ENCODE measurements around the gene CEP152. TPM values are rescaled to one million over a fixed set of nuclear protein-coding genes. Genes with fewer than 3 reads are reported as not detected.

Gene CEP152
- total RNA-seq, 1 donor from 2014 or later: 4.2 TPM

DNA sequence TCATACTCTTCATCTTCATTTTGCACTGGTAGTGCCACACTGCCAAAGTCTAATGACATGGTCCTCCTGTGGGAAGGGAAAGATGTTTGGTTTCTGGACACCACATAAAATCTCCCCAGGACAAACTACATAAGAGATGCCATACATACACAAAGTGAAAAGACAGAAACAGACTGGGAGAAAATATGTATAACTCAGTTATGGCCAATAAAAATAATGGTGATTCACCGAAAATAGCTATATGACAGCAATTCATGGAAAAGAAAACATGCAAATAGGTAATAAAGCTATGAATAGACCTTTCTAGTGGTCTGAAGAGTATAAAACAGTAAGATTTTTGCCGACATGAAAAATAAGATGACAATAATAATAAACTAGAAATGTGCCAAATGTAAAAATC is 5.3 kb downstream of the CEP152 start:
- Histone ChIP-seq H3K27me3 (ENCODE audit: insufficient read depth, low read length) (no peaks in the 10 kb centered on the region), H3K9ac (ENCODE audit: low read length) (no peak overlapping the region), H2AFZ (ENCODE audit: low read depth, low read length) (no peak overlapping the region), H3K4me3 (ENCODE audit: insufficient read depth, low read depth, low read length) (no peak overlapping the region), H3K36me3 (ENCODE audit: insufficient read depth, low read length) (no peaks in the 10 kb centered on the region), H4K20me1 (ENCODE audit: insufficient read depth, low read length) (no peaks in the 10 kb centered on the region), H3K4me2 (ENCODE audit: low read length) (peak overlapping the region; percentile 25), H3K9me3 (ENCODE audit: insufficient read depth, low read depth, low read length) (no peaks in the 10 kb centered on the region), H3K27ac (ENCODE audit: low read depth, low read length) (no peak overlapping the region), H3K79me2 (ENCODE audit: insufficient read depth, low read length) (peaks cover 38% of the 10 kb centered on the region), H3K4me1 (ENCODE audit: insufficient read depth, low read length) (peaks cover 17% of the 10 kb centered on the region)
- TF ChIP-seq, protein P1, sequence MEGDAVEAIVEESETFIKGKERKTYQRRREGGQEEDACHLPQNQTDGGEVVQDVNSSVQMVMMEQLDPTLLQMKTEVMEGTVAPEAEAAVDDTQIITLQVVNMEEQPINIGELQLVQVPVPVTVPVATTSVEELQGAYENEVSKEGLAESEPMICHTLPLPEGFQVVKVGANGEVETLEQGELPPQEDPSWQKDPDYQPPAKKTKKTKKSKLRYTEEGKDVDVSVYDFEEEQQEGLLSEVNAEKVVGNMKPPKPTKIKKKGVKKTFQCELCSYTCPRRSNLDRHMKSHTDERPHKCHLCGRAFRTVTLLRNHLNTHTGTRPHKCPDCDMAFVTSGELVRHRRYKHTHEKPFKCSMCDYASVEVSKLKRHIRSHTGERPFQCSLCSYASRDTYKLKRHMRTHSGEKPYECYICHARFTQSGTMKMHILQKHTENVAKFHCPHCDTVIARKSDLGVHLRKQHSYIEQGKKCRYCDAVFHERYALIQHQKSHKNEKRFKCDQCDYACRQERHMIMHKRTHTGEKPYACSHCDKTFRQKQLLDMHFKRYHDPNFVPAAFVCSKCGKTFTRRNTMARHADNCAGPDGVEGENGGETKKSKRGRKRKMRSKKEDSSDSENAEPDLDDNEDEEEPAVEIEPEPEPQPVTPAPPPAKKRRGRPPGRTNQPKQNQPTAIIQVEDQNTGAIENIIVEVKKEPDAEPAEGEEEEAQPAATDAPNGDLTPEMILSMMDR (IDR thresholded peaks at IDR 0.05; ENCODE audit: insufficient read depth, low read depth, low read length): no peak
- no peak for TF ChIP-seq EZH2 (IDR thresholded peaks at IDR 0.05; ENCODE audit: insufficient read depth, low read length)
- no peaks in the 10 kb centered on the region for H3K9me3 Mint-ChIP-seq (ENCODE audit: unreplicated experiment)
- DNase-seq (ENCODE audit: low read depth) (no peak), FAIRE-seq (no peak)
- no peaks in the 10 kb centered on the region for H3K27me3 Mint-ChIP-seq (ENCODE audit: low read depth, unreplicated experiment)
- H3K4me3 Mint-ChIP-seq (ENCODE audit: unreplicated experiment): no peak overlapping the region
- H3K36me3 Mint-ChIP-seq (ENCODE audit: low read depth, unreplicated experiment): no peaks in the 10 kb centered on the region
- H3K27ac Mint-ChIP-seq (ENCODE audit: unreplicated experiment): no peak overlapping the region
- peaks cover 11% of the 10 kb centered on the region for H3K4me1 Mint-ChIP-seq (ENCODE audit: low read depth, unreplicated experiment)

DNA sequence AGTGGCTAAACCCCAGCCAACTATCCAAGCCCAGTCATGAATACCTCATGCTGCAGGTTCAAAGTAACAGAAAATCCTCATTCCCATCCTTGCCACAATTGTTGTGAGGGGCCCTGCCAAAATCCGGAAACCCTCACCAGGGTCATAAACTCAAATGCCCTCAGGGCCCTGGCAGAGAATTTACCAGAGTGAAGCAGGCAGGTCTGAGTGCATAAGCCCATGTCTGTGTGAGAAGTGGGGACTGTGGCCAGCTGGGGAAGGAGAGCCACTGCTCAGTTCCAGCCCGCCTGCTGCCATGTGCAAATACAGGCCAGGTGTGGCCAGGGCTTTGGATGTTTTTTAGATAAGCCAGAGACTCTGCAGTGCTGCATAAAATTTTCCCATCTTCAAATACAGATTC is 7.0 kb downstream of the CEP152 start:
- Mint-ChIP-seq H3K4me3 (ENCODE audit: unreplicated experiment) (no peak overlapping the region), H3K9me3 (ENCODE audit: unreplicated experiment) (no peaks in the 10 kb centered on the region), H3K36me3 (ENCODE audit: low read depth, unreplicated experiment) (no peaks in the 10 kb centered on the region), H3K27ac (ENCODE audit: unreplicated experiment) (no peak overlapping the region), H3K4me1 (ENCODE audit: low read depth, unreplicated experiment) (peaks cover 10% of the 10 kb centered on the region), H3K27me3 (ENCODE audit: low read depth, unreplicated experiment) (no peaks in the 10 kb centered on the region)
- H3K9me3 ChIP-seq (ENCODE audit: insufficient read depth, low read depth, low read length): no peaks in the 10 kb centered on the region
- no peak overlapping the region for H3K9ac ChIP-seq (ENCODE audit: low read length)
- H3K27ac ChIP-seq (ENCODE audit: low read depth, low read length): no peak overlapping the region
- no peak overlapping the region for H3K4me3 ChIP-seq (ENCODE audit: insufficient read depth, low read depth, low read length)
- H3K4me1 ChIP-seq (ENCODE audit: insufficient read depth, low read length): peaks cover 11% of the 10 kb centered on the region
- no peaks in the 10 kb centered on the region for H4K20me1 ChIP-seq (ENCODE audit: insufficient read depth, low read length)
- peaks cover 35% of the 10 kb centered on the region for H3K79me2 ChIP-seq (ENCODE audit: insufficient read depth, low read length)
- TF ChIP-seq, protein P1 (IDR thresholded peaks at IDR 0.05; ENCODE audit: insufficient read depth, low read depth, low read length): no peak
- TF ChIP-seq EZH2 (IDR thresholded peaks at IDR 0.05; ENCODE audit: insufficient read depth, low read length): no peak
- no peak overlapping the region for H3K4me2 ChIP-seq (ENCODE audit: low read length)
- no peaks in the 10 kb centered on the region for H3K36me3 ChIP-seq (ENCODE audit: insufficient read depth, low read length)
- no peak overlapping the region for H2AFZ ChIP-seq (ENCODE audit: low read depth, low read length)
- H3K27me3 ChIP-seq (ENCODE audit: insufficient read depth, low read length): no peaks in the 10 kb centered on the region
- DNase-seq (ENCODE audit: low read depth) (no peak), FAIRE-seq (no peak)

DNA sequence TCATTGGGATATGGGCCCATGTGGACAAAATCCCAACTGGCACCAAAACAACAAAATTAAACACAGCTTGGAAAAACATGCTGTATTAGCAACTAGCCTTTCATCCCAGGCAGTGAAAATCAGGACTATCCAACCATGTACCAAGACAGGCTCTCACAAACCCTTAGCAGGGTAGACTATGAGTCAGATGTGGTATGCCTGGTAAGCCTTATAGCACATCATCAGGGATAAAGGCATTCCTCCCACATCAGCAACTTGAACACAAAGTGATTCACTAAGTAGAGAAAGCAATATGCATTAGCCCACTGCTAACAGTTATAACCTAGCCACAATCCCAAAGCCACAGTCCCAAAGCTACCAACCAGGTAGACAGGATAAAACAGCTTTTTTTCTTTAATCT is 8.0 kb downstream of the CEP152 start:
- H2AFZ ChIP-seq (ENCODE audit: low read depth, low read length): no peak overlapping the region
- H4K20me1 ChIP-seq (ENCODE audit: insufficient read depth, low read length): no peaks in the 10 kb centered on the region
- H3K4me1 ChIP-seq (ENCODE audit: insufficient read depth, low read length): peaks cover 11% of the 10 kb centered on the region
- Mint-ChIP-seq H3K9me3 (ENCODE audit: unreplicated experiment) (no peaks in the 10 kb centered on the region), H3K4me1 (ENCODE audit: low read depth, unreplicated experiment) (peaks cover 10% of the 10 kb centered on the region), H3K27ac (ENCODE audit: unreplicated experiment) (peak overlapping the region; percentile 47), H3K4me3 (ENCODE audit: unreplicated experiment) (no peak overlapping the region), H3K36me3 (ENCODE audit: low read depth, unreplicated experiment) (no peaks in the 10 kb centered on the region), H3K27me3 (ENCODE audit: low read depth, unreplicated experiment) (no peaks in the 10 kb centered on the region)
- no peaks in the 10 kb centered on the region for H3K27me3 ChIP-seq (ENCODE audit: insufficient read depth, low read length)
- no peak overlapping the region for H3K4me3 ChIP-seq (ENCODE audit: insufficient read depth, low read depth, low read length)
- TF ChIP-seq EZH2 (IDR thresholded peaks at IDR 0.05; ENCODE audit: insufficient read depth, low read length): no peak
- TF ChIP-seq, protein P1 (IDR thresholded peaks at IDR 0.05; ENCODE audit: insufficient read depth, low read depth, low read length): no peak
- H3K36me3 ChIP-seq (ENCODE audit: insufficient read depth, low read length): no peaks in the 10 kb centered on the region
- peak overlapping the region; percentile 50 for H3K27ac ChIP-seq (ENCODE audit: low read depth, low read length)
- H3K4me2 ChIP-seq (ENCODE audit: low read length): no peak overlapping the region
- FAIRE-seq (peak; percentile 100), DNase-seq (ENCODE audit: low read depth) (peak; percentile 97)
- H3K9ac ChIP-seq (ENCODE audit: low read length): no peak overlapping the region
- peaks cover 38% of the 10 kb centered on the region for H3K79me2 ChIP-seq (ENCODE audit: insufficient read depth, low read length)
- H3K9me3 ChIP-seq (ENCODE audit: insufficient read depth, low read depth, low read length): no peaks in the 10 kb centered on the region

Measured in astrocyte (in vitro differentiated cells and primary cell).